22Rv1 (cell line): ENCODE results near the gene CBLN3.

Experiments used
- CTCF ChIP-seq: fragments of 450-650 bp; IDR thresholded peaks from 2 replicates; pipeline ENCODE4 v1.5.1; 2017; ENCODE audit warnings: mild to moderate bottlenecking
- ZFX ChIP-seq: fragments of 450-650 bp; IDR thresholded peaks from 2 replicates; pipeline ENCODE4 v1.6.1; 2017; ENCODE audit warnings: antibody characterized with exemption, borderline replicate concordance

DNA sequence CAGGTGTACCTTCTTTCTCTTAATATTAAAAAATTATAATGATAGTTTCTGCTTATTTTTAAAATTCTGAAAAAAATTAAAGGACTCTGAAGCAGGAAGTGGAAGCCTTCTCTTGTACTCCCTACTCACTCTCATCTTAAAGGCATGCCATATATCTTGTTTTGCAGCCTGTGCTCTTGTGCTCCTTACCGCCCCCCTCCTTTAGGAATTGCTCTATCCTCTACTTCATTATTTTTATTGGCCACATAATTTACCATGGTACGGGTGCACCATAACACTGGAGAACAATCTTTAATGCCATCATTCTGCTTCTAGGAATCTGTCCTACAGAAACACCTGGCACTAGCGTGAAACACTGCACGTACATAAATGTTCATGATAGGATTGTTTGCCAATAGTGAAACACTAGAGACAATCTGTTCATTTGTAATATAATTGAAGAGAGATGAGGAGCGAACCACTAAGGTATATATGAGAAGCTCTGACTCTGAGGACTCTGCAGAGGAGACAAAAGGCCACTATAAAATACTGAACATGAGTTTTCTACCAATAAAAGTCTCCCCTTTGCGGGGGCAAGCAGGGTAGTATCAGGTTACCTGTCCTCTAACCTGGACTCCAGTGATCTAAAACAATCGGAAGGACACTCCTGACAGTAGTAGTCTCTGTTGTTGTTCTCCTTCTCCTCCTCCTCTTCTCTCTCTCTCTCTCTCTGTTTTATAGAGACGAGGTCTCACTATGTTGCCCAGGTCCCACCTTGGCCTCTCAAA is 37.0 kb downstream of the CBLN3 start:
- TF ChIP-seq CTCF, result peak; percentile 27
- TF ChIP-seq ZFX, result no peak
